HT-29 (cell line): Measurements from ENCODE around the gene RABGEF1. TPM values are rescaled to one million over a fixed set of nuclear protein-coding genes. Genes with fewer than 3 reads are reported as not detected.
A peak's percentile ranks its signal among the peaks of the same experiment; 100 is the strongest.

Experiments
- DNase-seq: peaks from one replicate; pipeline ENCODE4 v3.0.0-alpha.2; 2015; ENCODE audit warnings: low spot score
- small RNA-seq: library from RNA; depleted of rRNA; stranded (forward); fragments of <200 nt; gene quantifications from one replicate; pipeline ENCODE3, GENCODE V24; 2014
- total RNA-seq: library from RNA; depleted of rRNA; stranded (reverse); fragments of >200 nt; shearing (Covaris generic); gene quantifications from 2 replicates; pipeline ENCODE4 v1.2.3, GENCODE V29; 2014; rRNA removed

The RABGEF1 gene
- total RNA-seq, 1 experiment from 2014 or later, result 17.1 TPM

- DNase-seq, result peak; percentile 28
These were observed 107.6 kb downstream of the RABGEF1 start for GRCh38 chr7:66847879-66848790.

- no peak for DNase-seq
These were observed 118.8 kb downstream of the RABGEF1 start for GRCh38 chr7:66859339-66859738.

- DNase-seq, result no peak
These were observed 119.5 kb downstream of the RABGEF1 start for GRCh38 chr7:66859794-66860645.

- DNase-seq, result no peak
These were observed 120.2 kb downstream of the RABGEF1 start for GRCh38 chr7:66860767-66861166.

Small RNA genes within 50 kb of the gene (small RNA-seq; reads per million reads assigned to genes)
- not detected for gene AC027644.2

Other genes with a start within 250 kb of the RABGEF1 start
- gene KCTD7, start 111.9 kb upstream of the RABGEF1 start, total RNA-seq, result 16.3 and 20.8 TPM in 2 replicates
- 104 and 140 TPM in 2 replicates for gene TMEM248, start 180.5 kb downstream of the RABGEF1 start, total RNA-seq